GM20000 (cell line): Measurements from ENCODE around the gene OR2M2.

Experiments
- DNase-seq: peaks from one replicate; pipeline ENCODE4 v3.0.0; 2012; ENCODE audit warnings: low spot score
- TF ChIP-seq, protein P1 (sequence below): IDR thresholded peaks from 2 replicates; pipeline ENCODE4 v1.5.1; 2012; ENCODE audit warnings: mild to moderate bottlenecking, control low read depth; ENCODE audit errors: extremely low read depth, missing control alignments

OR2M2 gene

DNA sequence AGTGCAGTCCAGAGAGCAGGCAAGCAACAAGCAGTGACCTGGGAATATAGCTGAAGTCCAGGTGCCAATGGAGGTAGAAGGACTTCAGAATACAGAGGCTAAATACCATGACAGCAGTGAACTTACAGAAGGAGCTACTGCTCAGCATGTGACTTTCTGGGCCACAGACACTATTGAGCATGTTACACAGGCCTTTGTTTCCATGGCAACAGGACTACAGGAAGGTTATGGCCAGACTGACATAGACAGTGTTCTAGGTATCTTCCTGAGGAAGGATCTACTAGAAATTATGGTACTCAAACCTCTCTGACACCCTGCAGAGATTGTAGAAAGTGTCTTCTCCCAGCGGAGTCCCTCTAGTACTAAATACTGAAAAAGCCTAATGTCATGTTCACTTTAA lies 18.7 kb upstream of the OR2M2 start:
- DNase-seq = no peak
- TF ChIP-seq, protein P1, sequence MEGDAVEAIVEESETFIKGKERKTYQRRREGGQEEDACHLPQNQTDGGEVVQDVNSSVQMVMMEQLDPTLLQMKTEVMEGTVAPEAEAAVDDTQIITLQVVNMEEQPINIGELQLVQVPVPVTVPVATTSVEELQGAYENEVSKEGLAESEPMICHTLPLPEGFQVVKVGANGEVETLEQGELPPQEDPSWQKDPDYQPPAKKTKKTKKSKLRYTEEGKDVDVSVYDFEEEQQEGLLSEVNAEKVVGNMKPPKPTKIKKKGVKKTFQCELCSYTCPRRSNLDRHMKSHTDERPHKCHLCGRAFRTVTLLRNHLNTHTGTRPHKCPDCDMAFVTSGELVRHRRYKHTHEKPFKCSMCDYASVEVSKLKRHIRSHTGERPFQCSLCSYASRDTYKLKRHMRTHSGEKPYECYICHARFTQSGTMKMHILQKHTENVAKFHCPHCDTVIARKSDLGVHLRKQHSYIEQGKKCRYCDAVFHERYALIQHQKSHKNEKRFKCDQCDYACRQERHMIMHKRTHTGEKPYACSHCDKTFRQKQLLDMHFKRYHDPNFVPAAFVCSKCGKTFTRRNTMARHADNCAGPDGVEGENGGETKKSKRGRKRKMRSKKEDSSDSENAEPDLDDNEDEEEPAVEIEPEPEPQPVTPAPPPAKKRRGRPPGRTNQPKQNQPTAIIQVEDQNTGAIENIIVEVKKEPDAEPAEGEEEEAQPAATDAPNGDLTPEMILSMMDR = no peak

DNA sequence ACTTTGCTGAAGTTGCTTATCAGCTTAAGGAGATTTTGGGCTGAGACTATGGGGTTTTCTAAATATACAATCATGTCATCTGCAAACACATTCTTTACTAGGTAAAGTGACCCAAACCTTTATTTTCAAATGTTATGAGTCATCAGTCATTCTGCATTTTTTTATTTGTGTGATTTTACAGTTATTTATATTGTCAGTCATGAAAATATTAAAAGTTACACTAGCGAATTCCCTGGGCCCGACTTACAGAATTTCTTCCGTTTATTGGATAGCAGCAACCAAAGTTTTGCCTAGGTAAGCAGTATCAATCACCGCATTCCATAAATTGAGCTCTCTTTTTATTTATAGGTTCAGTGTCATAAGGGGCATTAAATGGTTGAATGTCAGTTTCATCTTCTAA lies 15.9 kb upstream of the OR2M2 start:
- DNase-seq = no peak
- TF ChIP-seq, protein P1 = no peak

DNA sequence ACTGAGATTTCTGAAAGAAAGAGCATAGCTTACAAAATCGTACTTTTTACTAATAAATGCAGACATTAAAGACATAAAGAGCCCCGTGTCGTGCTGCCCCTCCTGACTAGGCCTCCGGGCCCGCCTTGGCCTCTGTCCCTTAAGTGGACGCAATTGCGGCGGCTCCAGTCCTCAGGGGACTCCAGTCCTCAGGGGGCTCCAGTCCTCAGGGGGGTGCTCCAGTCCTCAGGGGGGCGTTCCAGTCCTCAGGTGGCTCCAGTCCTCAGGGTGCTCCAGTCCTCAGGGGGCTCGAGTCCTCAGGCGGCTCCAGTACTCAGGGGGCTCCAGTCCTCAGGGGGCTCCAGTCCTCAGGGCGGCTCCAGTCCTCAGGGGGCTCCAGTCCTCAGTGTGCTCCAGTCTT lies 10.6 kb upstream of the OR2M2 start:
- TF ChIP-seq, protein P1 = no peak
- DNase-seq = no peak

DNA sequence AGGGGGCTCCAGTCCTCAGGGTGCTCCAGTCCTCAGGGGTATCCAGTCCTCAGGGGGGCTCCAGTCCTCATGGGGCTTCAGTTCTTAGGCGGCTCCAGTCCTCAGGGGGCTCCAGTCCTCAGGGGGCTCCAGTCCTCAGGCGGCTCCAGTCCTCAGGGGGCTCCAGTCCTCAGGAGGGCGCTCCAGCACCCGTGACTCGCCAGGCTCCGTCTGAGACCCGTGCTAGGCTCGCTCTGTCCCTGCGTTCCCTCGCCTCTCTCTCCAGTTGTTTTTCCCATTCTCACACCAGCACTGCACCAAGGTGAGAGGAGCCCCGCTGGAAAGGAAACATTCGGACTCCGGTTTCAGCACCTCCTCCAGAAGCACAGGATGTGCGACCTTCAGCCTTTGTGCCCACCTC lies 9.4 kb upstream of the OR2M2 start:
- no peak for DNase-seq
- TF ChIP-seq, protein P1 = no peak

DNA sequence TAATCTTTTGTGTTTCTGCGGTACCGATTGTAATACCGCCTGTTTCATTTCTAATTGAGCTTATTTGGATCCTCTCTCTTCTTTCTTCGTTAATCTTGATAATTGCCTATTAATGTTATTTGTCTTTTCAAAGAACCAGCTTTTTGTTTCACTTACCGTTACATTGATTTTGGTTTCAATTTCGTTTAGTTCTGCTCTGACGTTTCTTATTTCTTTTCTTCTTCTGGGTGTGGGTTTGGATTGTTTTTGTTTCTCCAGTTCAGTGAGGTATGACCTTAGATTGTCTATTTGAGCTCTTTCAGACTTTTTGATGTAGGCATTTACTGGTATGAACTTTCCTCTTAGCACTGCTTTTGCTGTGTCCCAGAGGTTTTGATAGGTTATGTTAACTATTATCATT lies 9.4 kb downstream of the OR2M2 start:
- TF ChIP-seq, protein P1 = no peak
- DNase-seq = no peak

DNA sequence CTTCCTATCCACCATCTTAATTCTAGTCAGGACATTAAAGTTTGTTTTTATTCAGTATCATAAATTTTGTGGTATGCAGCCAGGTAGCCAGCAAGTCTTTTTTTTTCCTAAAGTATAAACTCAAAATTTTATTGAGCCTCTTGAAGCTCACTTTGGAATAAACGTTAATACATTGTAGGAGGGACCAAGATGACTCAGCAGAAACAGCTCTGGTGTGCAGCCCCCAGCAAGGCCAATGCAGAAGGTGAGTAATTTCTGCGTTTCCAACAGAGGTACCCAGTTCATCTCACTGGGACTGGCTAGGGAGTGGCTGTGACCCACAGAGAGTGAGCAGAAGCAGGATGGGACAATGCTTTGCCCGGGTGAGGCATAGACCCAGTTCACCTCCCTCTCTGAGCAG lies 12.7 kb downstream of the OR2M2 start:
- TF ChIP-seq, protein P1 = no peak
- DNase-seq = no peak

DNA sequence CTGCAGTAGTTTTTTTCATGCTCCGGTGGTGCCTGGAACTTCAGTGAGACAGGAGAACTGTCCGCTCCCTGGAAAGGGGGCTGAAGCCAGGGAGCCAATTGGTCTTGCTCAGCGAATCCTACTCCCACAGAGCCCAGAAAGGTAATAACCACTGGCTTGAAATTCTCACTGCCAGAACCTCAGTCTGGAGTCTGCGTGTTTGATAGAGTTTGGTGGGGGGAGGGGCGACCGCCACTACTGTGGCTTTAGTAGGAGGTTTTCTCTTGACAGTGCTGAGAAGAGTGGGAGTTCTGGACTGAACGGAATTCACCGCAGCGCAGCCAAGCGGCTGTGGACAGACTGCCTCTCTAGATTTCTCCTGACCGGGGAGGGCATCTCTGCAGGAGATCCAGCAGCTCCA lies 14.4 kb downstream of the OR2M2 start:
- TF ChIP-seq, protein P1 = no peak

More for the DNA sequence above, 14.4 kb downstream of the OR2M2 start:
- DNase-seq = no peak
